CD4-positive, CD25-positive, alpha-beta regulatory T cell (primary cell): ENCODE measurements around the gene RASL10B. TPM values are rescaled to one million over a fixed set of nuclear protein-coding genes. Genes with fewer than 3 reads are reported as not detected.
"Not testable (repeated sequence)": the region's sequence is repeated elsewhere in the genome, so short reads cannot be mapped to it uniquely, and the experiment has no call there.

Experiments used
- ATAC-seq, 2 donors: fragments of 150-1000 bp; cut with Tn5 transposase; one replicate each; pipeline ENCODE4 v1.10.0; 2021; ENCODE audit warnings: low read depth in 2 of 2, moderate number of reproducible peaks in 2 of 2, moderate library complexity in 1 of 2
- DNase-seq, 3 donors: peaks; one replicate each; pipeline versions ENCODE4 v3.0.0 to v3.0.0-alpha.2; 2012 to 2022; ENCODE audit warnings: mixed read lengths in 1 of 3
- H3K27ac ChIP-seq: one replicate; pipeline ENCODE4 v1.7.0; 2013; ENCODE audit warnings: mild to moderate bottlenecking, low read length; ENCODE audit not compliant: insufficient read depth, poor library complexity, severe bottlenecking
- H3K27me3 ChIP-seq: one replicate; pipeline ENCODE4 v1.7.0; 2013; ENCODE audit warnings: low read length; ENCODE audit not compliant: control insufficient read depth, insufficient read depth
- H3K36me3 ChIP-seq: one replicate; pipeline ENCODE4 v1.7.0; 2013; ENCODE audit warnings: mild to moderate bottlenecking, low read length, moderate library complexity; ENCODE audit not compliant: control insufficient read depth, insufficient read depth
- H3K4me1 ChIP-seq: 2 replicates; pipeline ENCODE4 v1.7.0; 2013; ENCODE audit warnings: mild to moderate bottlenecking, low read length; ENCODE audit not compliant: insufficient read depth, control insufficient read depth, poor library complexity, severe bottlenecking
- H3K4me3 ChIP-seq: one replicate; pipeline ENCODE4 v1.7.0; 2013; ENCODE audit warnings: low read depth, mild to moderate bottlenecking, low read length, moderate library complexity
- H3K9me3 ChIP-seq, 2 experiments: 1 replicate in 1 of 2; 2 replicates in 1 of 2; pipeline ENCODE4 v1.7.0; 2013; ENCODE audit warnings: low read length in 2 of 2, mild to moderate bottlenecking in 1 of 2, moderate library complexity in 1 of 2; ENCODE audit not compliant: control insufficient read depth in 2 of 2
- H3K27ac Mint-ChIP-seq, 3 donors: one replicate each; pipeline ENCODE4 v1.8.0; 2020 to 2022; ENCODE audit warnings: mild to moderate bottlenecking in 3 of 3, mixed read lengths in 3 of 3, moderate library complexity in 2 of 3
- H3K27me3 Mint-ChIP-seq: one replicate; pipeline ENCODE4 v1.8.0; 2022; ENCODE audit warnings: mild to moderate bottlenecking, mixed read lengths
- H3K36me3 Mint-ChIP-seq: one replicate; pipeline ENCODE4 v1.8.0; 2020; ENCODE audit warnings: mixed read lengths
- H3K4me1 Mint-ChIP-seq, 4 donors: one replicate each; pipeline ENCODE4 v1.8.0; 2020 to 2022; ENCODE audit warnings: mixed read lengths in 4 of 4, mild to moderate bottlenecking in 1 of 4
- H3K4me3 Mint-ChIP-seq, 4 donors: one replicate each; pipeline ENCODE4 v1.8.0; 2020 to 2022; ENCODE audit warnings: mild to moderate bottlenecking in 4 of 4, mixed read lengths in 4 of 4, moderate library complexity in 3 of 4
- H3K9me3 Mint-ChIP-seq, 7 donors: one replicate each; pipeline ENCODE4 v1.8.0; 2020 to 2022; ENCODE audit warnings: mixed read lengths in 7 of 7, mild to moderate bottlenecking in 3 of 7, moderate library complexity in 2 of 7
- polyA plus RNA-seq, 4 donors: library from polyadenylated mRNA; unstranded; fragments of 300-500 nt; fragmentation: Illumina TruSeq; gene quantifications; one replicate each; pipeline ENCODE4 v1.2.3, GENCODE V29; 2021
- total RNA-seq: library from RNA; stranded (reverse); gene quantifications from one replicate; pipeline ENCODE4 v1.2.3, GENCODE V29; 2022

Gene RASL10B
- total and polyA plus RNA-seq, 5 donors from 2014 or later: 0.14 TPM; not detected in 4

DNA sequence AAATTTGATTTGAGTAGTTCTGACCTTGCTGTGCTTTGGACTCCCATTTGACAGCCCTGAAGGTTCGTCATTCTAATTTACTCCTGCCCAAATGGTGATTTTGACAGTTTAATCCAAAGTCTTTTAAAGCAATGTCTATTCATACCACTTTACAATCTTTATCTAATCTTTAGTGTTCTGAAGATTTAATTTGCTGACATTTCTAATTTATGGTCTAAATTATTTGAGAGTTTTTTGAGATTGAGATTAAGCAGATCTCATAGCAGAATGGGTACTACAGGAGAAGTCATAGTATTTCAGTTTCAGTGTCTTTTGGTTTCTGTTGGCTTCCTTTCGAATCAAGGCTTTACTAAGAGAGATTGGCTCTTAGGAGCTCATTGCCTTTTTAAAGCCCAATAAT, 32.6 kb upstream of the RASL10B start:
- Mint-ChIP-seq H3K36me3 (peaks cover 33% of the 10 kb centered on the region), H3K27ac (no peak overlapping the region), H3K27me3 (no peaks in the 10 kb centered on the region), H3K4me1 (peaks cover 5 to 12% (median 6%) of the 10 kb centered on the region in 4 donors), H3K9me3 (peaks cover 0 to 5% (median 0%) of the 10 kb centered on the region in 7 donors), H3K4me3 (no peak overlapping the region)
- no peaks in the 10 kb centered on the region for H3K4me1 ChIP-seq
- H3K27ac ChIP-seq: no peak overlapping the region
- peaks cover 46% of the 10 kb centered on the region for H3K36me3 ChIP-seq
- ATAC-seq (no peak), DNase-seq (no peak)
- no peak overlapping the region for H3K4me3 ChIP-seq
- no peaks in the 10 kb centered on the region for H3K9me3 ChIP-seq
- no peaks in the 10 kb centered on the region for H3K27me3 ChIP-seq

DNA sequence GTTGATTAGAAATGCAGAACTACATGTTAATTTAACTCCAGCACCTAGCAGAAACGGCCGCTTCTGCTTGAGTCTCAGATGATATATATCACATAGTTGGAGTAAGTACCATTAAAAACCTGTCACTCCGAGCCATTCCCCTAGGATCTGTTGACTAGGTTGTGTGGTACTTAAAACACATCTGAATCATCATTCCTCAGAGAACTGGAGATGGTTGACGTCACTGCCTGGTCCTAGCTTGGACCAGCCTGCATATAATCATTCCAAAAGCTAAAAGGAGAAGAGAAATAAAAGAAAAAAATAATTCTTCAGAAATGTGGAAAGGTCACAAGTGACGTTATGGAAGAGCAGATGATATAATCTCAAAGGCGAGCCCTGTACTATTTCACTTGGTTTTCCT, 31.3 kb upstream of the RASL10B start:
- peaks cover 34% of the 10 kb centered on the region for H3K36me3 ChIP-seq
- H3K27ac ChIP-seq: no peak overlapping the region
- Mint-ChIP-seq H3K27ac (peak overlapping the region in 1 of 3 donors; percentile 41), H3K9me3 (peaks cover 0 to 5% (median 0%) of the 10 kb centered on the region in 7 donors), H3K4me1 (peaks cover 9 to 23% (median 17%) of the 10 kb centered on the region in 4 donors), H3K27me3 (no peaks in the 10 kb centered on the region), H3K36me3 (peaks cover 29% of the 10 kb centered on the region), H3K4me3 (no peak overlapping the region)
- ATAC-seq (no peak), DNase-seq (no peak)
- no peaks in the 10 kb centered on the region for H3K9me3 ChIP-seq
- no peak overlapping the region for H3K4me3 ChIP-seq
- H3K4me1 ChIP-seq: no peaks in the 10 kb centered on the region
- no peaks in the 10 kb centered on the region for H3K27me3 ChIP-seq

DNA sequence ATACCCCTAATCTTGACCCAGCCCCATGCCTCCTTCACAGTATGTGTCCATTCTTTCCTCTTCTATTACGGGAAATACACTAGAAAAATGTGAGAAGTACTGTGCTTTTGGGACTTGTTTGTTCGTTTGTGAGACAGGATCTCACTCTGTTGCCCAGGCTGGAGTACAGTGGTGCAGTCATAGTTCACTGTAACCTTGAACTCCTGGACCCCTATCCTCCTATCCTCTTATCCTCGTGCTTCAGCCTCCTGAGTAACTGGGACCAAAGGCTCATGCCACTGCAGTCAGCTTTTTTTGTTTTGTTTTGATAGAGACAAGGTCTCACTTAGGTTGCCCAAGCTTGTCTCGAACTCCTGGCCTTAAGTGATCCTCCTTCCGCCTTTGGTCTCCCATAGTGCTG, 29.9 kb upstream of the RASL10B start:
- Mint-ChIP-seq H3K4me1 (peaks cover 12 to 30% (median 28%) of the 10 kb centered on the region in 4 donors), H3K36me3 (peaks cover 23% of the 10 kb centered on the region), H3K4me3 (no peak overlapping the region), H3K9me3 (peaks cover 0 to 5% (median 0%) of the 10 kb centered on the region in 7 donors), H3K27ac (no peak overlapping the region), H3K27me3 (no peaks in the 10 kb centered on the region)
- H3K27me3 ChIP-seq: no peaks in the 10 kb centered on the region
- peaks cover 28% of the 10 kb centered on the region for H3K36me3 ChIP-seq
- no peak overlapping the region for H3K27ac ChIP-seq
- ATAC-seq (no peak), DNase-seq (no peak)
- no peaks in the 10 kb centered on the region for H3K9me3 ChIP-seq
- H3K4me3 ChIP-seq: no peak overlapping the region
- no peaks in the 10 kb centered on the region for H3K4me1 ChIP-seq

DNA sequence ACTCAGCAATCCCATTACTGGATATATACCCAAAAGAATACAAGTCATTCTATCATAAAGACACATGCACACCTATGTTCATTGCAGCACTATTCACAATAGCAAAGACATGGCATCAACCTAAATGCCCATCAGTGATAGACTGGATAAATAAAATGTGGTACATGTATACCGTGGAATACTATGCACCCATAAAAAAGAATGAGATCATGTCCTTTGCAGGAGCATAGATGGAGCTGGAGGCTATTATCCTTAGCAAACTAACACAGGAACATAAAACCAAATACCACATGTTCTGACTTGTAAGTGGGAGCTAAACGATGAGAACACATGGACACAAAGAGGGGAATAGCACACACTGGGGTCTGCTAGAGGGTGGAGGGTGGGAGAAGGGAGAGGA, 28.1 kb upstream of the RASL10B start:
- peaks cover 27% of the 10 kb centered on the region for H3K36me3 Mint-ChIP-seq

DNA sequence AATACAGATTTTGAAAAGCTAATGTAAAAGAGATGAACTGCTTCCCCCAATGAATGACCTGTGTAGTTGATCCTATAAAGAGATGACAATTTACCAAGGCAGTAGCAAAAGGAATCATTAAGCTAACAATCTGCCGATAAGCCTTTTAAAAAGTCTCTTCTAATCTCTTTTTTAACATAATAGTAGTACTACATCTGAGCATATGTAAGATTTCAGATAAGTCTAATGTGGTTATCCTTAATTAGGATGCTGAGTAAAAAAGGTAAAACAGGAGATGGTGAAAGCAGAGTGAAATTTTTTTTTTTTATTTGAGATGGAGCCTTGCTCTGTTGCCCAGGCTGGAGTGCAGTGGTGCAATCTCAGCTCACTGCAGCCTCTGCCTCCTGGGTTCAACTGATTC, 26.2 kb upstream of the RASL10B start:
- Mint-ChIP-seq H3K4me3 (no peak overlapping the region), H3K36me3 (peaks cover 33% of the 10 kb centered on the region), H3K9me3 (peaks cover 0 to 5% (median 0%) of the 10 kb centered on the region in 7 donors), H3K4me1 (peaks cover 19 to 60% (median 48%) of the 10 kb centered on the region in 4 donors), H3K27ac (peak overlapping the region in 2 of 3 donors; percentile 33 to 40), H3K27me3 (no peaks in the 10 kb centered on the region)
- no peak for DNase-seq
- Histone ChIP-seq H3K27ac (no peak overlapping the region), H3K9me3 (no peaks in the 10 kb centered on the region), H3K27me3 (no peaks in the 10 kb centered on the region), H3K36me3 (peaks cover 23% of the 10 kb centered on the region), H3K4me3 (no peak overlapping the region), H3K4me1 (peaks cover 9% of the 10 kb centered on the region)
- no peak for ATAC-seq

More for the DNA sequence above, 28.1 kb upstream of the RASL10B start:
- H3K27ac Mint-ChIP-seq, H3K9me3 Mint-ChIP-seq, DNase-seq, H3K27me3 Mint-ChIP-seq, H3K9me3 ChIP-seq, H3K4me1 ChIP-seq, H3K4me3 ChIP-seq, H3K27ac ChIP-seq, H3K4me3 Mint-ChIP-seq, H3K27me3 ChIP-seq, ATAC-seq: not testable (repeated sequence)
- peaks cover 19 to 47% (median 38%) of the 10 kb centered on the region in 4 donors for H3K4me1 Mint-ChIP-seq
- peaks cover 19% of the 10 kb centered on the region for H3K36me3 ChIP-seq

DNA sequence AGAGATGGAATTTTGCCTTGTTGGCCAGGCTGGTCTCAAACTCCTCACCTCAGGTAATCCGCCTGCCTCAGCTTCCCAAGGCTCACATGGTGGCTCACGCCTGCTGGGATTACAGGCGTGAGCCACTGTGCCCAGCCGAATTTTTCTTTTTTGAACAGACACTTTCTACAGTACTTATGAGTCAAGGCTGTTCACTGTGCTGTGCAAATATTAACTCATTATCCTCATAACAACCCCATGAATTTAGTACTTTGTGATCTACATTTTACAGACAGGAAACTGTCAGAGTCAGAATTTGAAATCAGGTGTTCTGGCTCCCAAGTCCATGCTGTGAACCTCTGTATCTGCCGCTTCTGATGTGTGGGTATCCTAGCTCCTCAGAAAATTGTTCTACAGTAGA, 25.7 kb upstream of the RASL10B start:
- ATAC-seq: no peak
- Histone ChIP-seq H3K9me3 (no peaks in the 10 kb centered on the region), H3K27me3 (no peaks in the 10 kb centered on the region), H3K4me3 (no peak overlapping the region), H3K36me3 (peaks cover 27% of the 10 kb centered on the region), H3K27ac (no peak overlapping the region), H3K4me1 (peaks cover 9% of the 10 kb centered on the region)
- Mint-ChIP-seq H3K4me3 (no peak overlapping the region), H3K4me1 (peaks cover 19 to 60% (median 48%) of the 10 kb centered on the region in 4 donors), H3K27me3 (no peaks in the 10 kb centered on the region), H3K27ac (peak overlapping the region in 1 of 3 donors; percentile 31), H3K36me3 (peaks cover 38% of the 10 kb centered on the region), H3K9me3 (peaks cover 0 to 5% (median 0%) of the 10 kb centered on the region in 7 donors)
- no peak for DNase-seq

DNA sequence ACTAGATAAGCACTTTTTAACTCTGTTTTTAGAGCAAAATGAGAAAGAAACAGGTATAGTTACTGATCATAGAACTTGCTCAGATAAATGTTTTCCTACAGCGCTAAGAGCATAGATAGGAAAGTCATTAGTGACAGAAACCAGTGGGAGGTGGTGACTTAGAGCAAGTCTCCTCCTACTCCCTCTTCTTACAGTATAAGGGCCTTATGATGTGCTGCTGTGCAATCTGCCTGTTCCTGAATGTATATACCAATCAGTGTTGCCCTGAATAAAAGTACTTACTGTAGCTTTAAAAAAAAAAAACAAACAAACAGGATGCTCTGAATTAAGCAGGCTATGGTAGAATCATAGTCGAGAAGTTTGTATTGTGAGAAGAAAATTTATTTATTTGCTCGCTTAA, 23.3 kb upstream of the RASL10B start:
- no peaks in the 10 kb centered on the region for H3K27me3 ChIP-seq
- H3K9me3 ChIP-seq: no peaks in the 10 kb centered on the region
- ATAC-seq (peak; percentile 44 to 47), DNase-seq (no peak)
- H3K9me3 Mint-ChIP-seq: no peaks in the 10 kb centered on the region
- H3K36me3 ChIP-seq: peaks cover 38% of the 10 kb centered on the region
- no peak overlapping the region for H3K27ac ChIP-seq
- peaks cover 23% of the 10 kb centered on the region for H3K36me3 Mint-ChIP-seq
- H3K4me3 ChIP-seq: peak overlapping the region; percentile 29
- peaks cover 15% of the 10 kb centered on the region for H3K4me1 ChIP-seq
- peaks cover 13 to 65% (median 46%) of the 10 kb centered on the region in 4 donors for H3K4me1 Mint-ChIP-seq
- H3K4me3 Mint-ChIP-seq: peak overlapping the region in 1 of 4 donors; percentile 6
- H3K27me3 Mint-ChIP-seq: no peaks in the 10 kb centered on the region
- H3K27ac Mint-ChIP-seq: peak overlapping the region in 2 of 3 donors; percentile 21 to 25

DNA sequence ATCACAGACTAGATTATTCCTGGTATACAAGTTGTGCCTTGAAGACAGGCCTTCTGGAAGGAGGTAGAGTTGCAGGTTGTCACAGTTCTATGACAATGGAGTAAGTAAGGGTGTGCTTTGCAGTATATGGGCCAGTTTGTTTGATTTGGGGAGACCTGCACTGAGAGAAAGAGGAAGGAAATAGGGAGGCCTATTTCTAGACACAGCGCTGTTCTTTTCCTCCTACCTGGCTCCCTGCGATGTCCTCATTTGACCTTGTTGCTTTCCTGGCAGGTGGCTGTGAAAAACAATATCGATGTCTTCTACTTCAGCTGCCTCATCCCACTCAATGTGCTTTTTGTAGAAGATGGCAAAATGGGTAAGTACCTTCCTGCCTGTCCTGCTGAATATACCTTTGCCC, 22.5 kb upstream of the RASL10B start:
- DNase-seq: no peak
- Histone ChIP-seq H3K36me3 (peaks cover 43% of the 10 kb centered on the region), H3K27me3 (no peaks in the 10 kb centered on the region), H3K4me1 (peaks cover 18% of the 10 kb centered on the region), H3K4me3 (peak overlapping the region; percentile 43), H3K27ac (no peak overlapping the region), H3K9me3 (no peaks in the 10 kb centered on the region)
- Mint-ChIP-seq H3K4me3 (peak overlapping the region in 1 of 4 donors; percentile 69), H3K27me3 (no peaks in the 10 kb centered on the region), H3K4me1 (peaks cover 13 to 64% (median 45%) of the 10 kb centered on the region in 4 donors), H3K27ac (peak overlapping the region in 2 of 3 donors; percentile 21 to 70), H3K36me3 (peaks cover 23% of the 10 kb centered on the region), H3K9me3 (no peaks in the 10 kb centered on the region)
- ATAC-seq: peak in 1 of 2 donors; percentile 39
